Adrenal gland (tissue), 5 donors: Measurements from ENCODE around the gene CALU.

Experiments
- POLR2A ChIP-seq, 2 donors: fragments of 450-650 bp; IDR thresholded peaks; one replicate each; pipeline ENCODE4 v1.6.1; 2017; ENCODE audit warnings: antibody characterized with exemption in 2 of 2, mild to moderate bottlenecking in 2 of 2, moderate library complexity in 1 of 2
- TF ChIP-seq, protein P1 (sequence below), 6 experiments: fragments of 450-650 bp in 4 of 6; fragments of 200-600 bp in 2 of 6; sonication (generic) in 1 of 6; IDR thresholded peaks; 1 replicate in 5 of 6; 2 replicates in 1 of 6; pipeline versions ENCODE4 v1.5.1 to v1.8.0; 2016 to 2021; ENCODE audit warnings: antibody characterized with exemption in 6 of 6, mild to moderate bottlenecking in 2 of 6, moderate library complexity in 1 of 6
- donor health status: DM: no; HTN: no; CAD: no.

DNA sequence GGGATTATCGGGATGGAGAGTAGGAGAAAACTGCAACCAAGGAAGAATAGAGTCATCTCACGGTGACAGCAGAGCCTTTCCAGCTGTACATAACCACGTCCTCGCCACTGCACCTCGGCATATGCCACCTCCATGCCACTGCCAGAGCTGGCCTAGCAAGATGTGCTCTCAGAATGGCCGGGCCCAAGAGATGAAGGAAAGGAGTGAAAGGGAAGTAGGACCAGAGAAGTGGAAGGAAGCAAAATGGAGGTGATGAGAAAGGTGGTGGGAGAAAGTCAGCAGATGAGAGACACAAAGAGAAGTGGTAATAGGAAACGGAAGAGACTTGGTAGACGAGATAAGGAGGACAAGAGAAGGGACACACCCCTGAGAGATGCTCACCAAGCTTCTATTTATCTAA lies 8.0 kb upstream of the CALU start:
- TF ChIP-seq POLR2A (IDR thresholded peaks at IDR 0.05), result no peak
- TF ChIP-seq, protein P1, sequence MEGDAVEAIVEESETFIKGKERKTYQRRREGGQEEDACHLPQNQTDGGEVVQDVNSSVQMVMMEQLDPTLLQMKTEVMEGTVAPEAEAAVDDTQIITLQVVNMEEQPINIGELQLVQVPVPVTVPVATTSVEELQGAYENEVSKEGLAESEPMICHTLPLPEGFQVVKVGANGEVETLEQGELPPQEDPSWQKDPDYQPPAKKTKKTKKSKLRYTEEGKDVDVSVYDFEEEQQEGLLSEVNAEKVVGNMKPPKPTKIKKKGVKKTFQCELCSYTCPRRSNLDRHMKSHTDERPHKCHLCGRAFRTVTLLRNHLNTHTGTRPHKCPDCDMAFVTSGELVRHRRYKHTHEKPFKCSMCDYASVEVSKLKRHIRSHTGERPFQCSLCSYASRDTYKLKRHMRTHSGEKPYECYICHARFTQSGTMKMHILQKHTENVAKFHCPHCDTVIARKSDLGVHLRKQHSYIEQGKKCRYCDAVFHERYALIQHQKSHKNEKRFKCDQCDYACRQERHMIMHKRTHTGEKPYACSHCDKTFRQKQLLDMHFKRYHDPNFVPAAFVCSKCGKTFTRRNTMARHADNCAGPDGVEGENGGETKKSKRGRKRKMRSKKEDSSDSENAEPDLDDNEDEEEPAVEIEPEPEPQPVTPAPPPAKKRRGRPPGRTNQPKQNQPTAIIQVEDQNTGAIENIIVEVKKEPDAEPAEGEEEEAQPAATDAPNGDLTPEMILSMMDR (IDR thresholded peaks at IDR 0.05), result no peak
